Calu3 (cell line): Measurements from ENCODE around the gene TRIO. TPM values are rescaled to one million over a fixed set of nuclear protein-coding genes. Genes with fewer than 3 reads are reported as not detected.

Source experiments
- BruUV-seq: library from RNA; stranded (reverse); fragments of 400-500 nt; replicated peaks from 2 replicates; lab custom pipeline; 2021; lab: Mats Ljungman, UMichigan
- CTCF ChIA-PET: fragments of 300-600 bp; sonication (Branson Sonifier 250); formaldehyde crosslinking; loops from one replicate; lab custom pipeline; 2022; ENCODE audit warnings: antibody characterized with exemption; lab: Charles Lee
- DNase-seq: peaks from one replicate; pipeline ENCODE4 v3.0.0; 2022
- H3K27ac Mint-ChIP-seq: one replicate; pipeline ENCODE4 v1.8.0; 2022; ENCODE audit warnings: mixed read lengths; ENCODE audit not compliant: unreplicated experiment
- H3K27me3 Mint-ChIP-seq: one replicate; pipeline ENCODE4 v1.8.0; 2022; ENCODE audit warnings: mixed read lengths; ENCODE audit not compliant: unreplicated experiment
- H3K36me3 Mint-ChIP-seq: one replicate; pipeline ENCODE4 v1.8.0; 2022; ENCODE audit warnings: mild to moderate bottlenecking, moderate library complexity, mixed read lengths; ENCODE audit not compliant: insufficient read depth, unreplicated experiment
- H3K4me1 Mint-ChIP-seq: one replicate; pipeline ENCODE4 v1.8.0; 2022; ENCODE audit warnings: mild to moderate bottlenecking, low read depth, mixed read lengths; ENCODE audit not compliant: unreplicated experiment
- H3K4me3 Mint-ChIP-seq: one replicate; pipeline ENCODE4 v1.8.0; 2022; ENCODE audit warnings: mild to moderate bottlenecking, low read depth, moderate library complexity, mixed read lengths; ENCODE audit not compliant: unreplicated experiment
- H3K9me3 Mint-ChIP-seq: one replicate; pipeline ENCODE4 v1.8.0; 2022; ENCODE audit warnings: low read depth, mixed read lengths; ENCODE audit not compliant: unreplicated experiment
- CTCF ChIP-seq: fragments of 200-600 bp; IDR thresholded peaks from one replicate; pipeline ENCODE4 v1.8.0; 2022; ENCODE audit warnings: antibody characterized with exemption; ENCODE audit not compliant: unreplicated experiment
- intact Hi-C: fragments of 100-400 bp; cut with micrococcal nuclease; formaldehyde crosslinking; loops from one replicate; pipeline ENCODE4 v1.10.0; 2022; ENCODE audit not compliant: unreplicated experiment
- total RNA-seq: library from RNA; stranded (reverse); gene quantifications from 2 replicates; pipeline ENCODE4 v1.2.3, GENCODE V29; 2022

TRIO gene
- total RNA-seq, 1 experiment from 2014 or later, result 183 TPM

- no peak overlapping the region for H3K27ac Mint-ChIP-seq
- no TSS peak for BruUV-seq
- H3K27me3 Mint-ChIP-seq, result no peaks in the 10 kb centered on the region
- H3K36me3 Mint-ChIP-seq, result peaks cover 9% of the 10 kb centered on the region
- H3K4me3 Mint-ChIP-seq, result no peak overlapping the region
- no peaks in the 10 kb centered on the region for H3K9me3 Mint-ChIP-seq
- TF ChIP-seq CTCF, result no peak
- DNase-seq, result no peak
- CTCF ChIA-PET, result no interaction called here
- intact Hi-C loops, result no loop called here
- peaks cover 9% of the 10 kb centered on the region for H3K4me1 Mint-ChIP-seq
These were observed 293.8 kb downstream of the TRIO start for GRCh38 chr5:14436801-14437542.

- CTCF ChIA-PET, result no interaction called here
- TF ChIP-seq CTCF, result no peak
- intact Hi-C loops, result no loop called here
- no peak for DNase-seq
- H3K36me3 Mint-ChIP-seq, result peaks cover 14% of the 10 kb centered on the region
- BruUV-seq, result no TSS peak
- peaks cover 9% of the 10 kb centered on the region for H3K4me1 Mint-ChIP-seq
- no peak overlapping the region for H3K27ac Mint-ChIP-seq
- no peaks in the 10 kb centered on the region for H3K27me3 Mint-ChIP-seq
- no peak overlapping the region for H3K4me3 Mint-ChIP-seq
- H3K9me3 Mint-ChIP-seq, result no peaks in the 10 kb centered on the region
These were observed 295.1 kb downstream of the TRIO start for GRCh38 chr5:14438195-14438606.

- Mint-ChIP-seq H3K9me3 (no peaks in the 10 kb centered on the region), H3K27ac (no peak overlapping the region), H3K36me3 (peaks cover 14% of the 10 kb centered on the region), H3K4me1 (peaks cover 9% of the 10 kb centered on the region), H3K4me3 (no peak overlapping the region), H3K27me3 (no peaks in the 10 kb centered on the region)
- no peak for DNase-seq
- intact Hi-C loops, result no loop called here
- no TSS peak for BruUV-seq
- CTCF ChIA-PET, result no interaction called here
- no peak for TF ChIP-seq CTCF
These were observed 296.1 kb downstream of the TRIO start for GRCh38 chr5:14439087-14439871.

GRCh38 chr5:14440223-14440581 lies 297.1 kb downstream of the TRIO start:
- no TSS peak for BruUV-seq

More at GRCh38 chr5:14440223-14440581, 297.1 kb downstream of the TRIO start:
- Mint-ChIP-seq H3K4me3 (no peak overlapping the region), H3K27me3 (no peaks in the 10 kb centered on the region), H3K36me3 (peaks cover 18% of the 10 kb centered on the region), H3K9me3 (no peaks in the 10 kb centered on the region), H3K4me1 (peaks cover 6% of the 10 kb centered on the region), H3K27ac (no peak overlapping the region)
- TF ChIP-seq CTCF, result no peak
- CTCF ChIA-PET, result no interaction called here
- DNase-seq, result no peak
- intact Hi-C loops, result no loop called here
